OCI-LY1 (cell line): ENCODE data around the gene KIAA1614.
A peak's percentile ranks its signal among the peaks of the same experiment; 100 is the strongest.

ENCODE experiments used
- H2AFZ ChIP-seq: fragments of 200-600 bp; sonication (generic), shearing (Covaris generic); 2 replicates; pipeline ENCODE4 v1.6.0; 2014; ENCODE audit warnings: antibody characterized with exemption, mild to moderate bottlenecking, low read length
- H3F3A ChIP-seq: fragments of 200-600 bp; sonication (generic), shearing (Covaris generic); 2 replicates; pipeline ENCODE4 v1.6.0; 2014; ENCODE audit warnings: mild to moderate bottlenecking, antibody characterized with exemption, low read length, moderate library complexity; ENCODE audit not compliant: insufficient read depth
- H3K27ac ChIP-seq: fragments of 200-600 bp; sonication (generic); 2 replicates; pipeline ENCODE4 v1.5.1; 2014; ENCODE audit warnings: low read length, mixed run types, mild to moderate bottlenecking, low read depth; ENCODE audit not compliant: poor library complexity, severe bottlenecking
- H3K27me3 ChIP-seq: fragments of 200-600 bp; sonication (generic); 2 replicates; pipeline ENCODE4 v1.6.0; 2014; ENCODE audit warnings: antibody characterized with exemption, mild to moderate bottlenecking, low read length, moderate library complexity; ENCODE audit not compliant: insufficient read depth
- H3K36me3 ChIP-seq: fragments of 200-600 bp; sonication (generic); 2 replicates; pipeline ENCODE4 v1.6.1; 2014; ENCODE audit warnings: mild to moderate bottlenecking, antibody characterized with exemption, low read length, moderate library complexity, mixed read lengths; ENCODE audit not compliant: insufficient read depth
- H3K4me1 ChIP-seq: fragments of 200-600 bp; sonication (generic); 2 replicates; pipeline ENCODE4 v1.5.1; 2014; ENCODE audit warnings: mild to moderate bottlenecking, low read length, moderate library complexity; ENCODE audit not compliant: insufficient read depth, severe bottlenecking
- H3K4me2 ChIP-seq: fragments of 200-600 bp; sonication (generic), shearing (Covaris generic); 2 replicates; pipeline ENCODE4 v1.6.1; 2014; ENCODE audit warnings: low read length
- H3K4me3 ChIP-seq: fragments of 200-600 bp; sonication (generic); 2 replicates; pipeline ENCODE4 v1.5.1; 2014; ENCODE audit warnings: low read length, low read depth, mild to moderate bottlenecking, mixed read lengths; ENCODE audit not compliant: poor library complexity, severe bottlenecking
- H3K79me2 ChIP-seq: fragments of 200-600 bp; shearing (Covaris generic); 2 replicates; pipeline ENCODE4 v1.6.1; 2016; ENCODE audit warnings: mixed run types, low read length, mixed read lengths; ENCODE audit not compliant: insufficient read depth
- H3K9ac ChIP-seq: fragments of 200-600 bp; sonication (generic), shearing (Covaris generic); 2 replicates; pipeline ENCODE4 v1.6.1; 2014; ENCODE audit warnings: mild to moderate bottlenecking, low read length, mixed read lengths
- H3K9me2 ChIP-seq: fragments of 200-600 bp; sonication (generic), shearing (Covaris generic); 2 replicates; pipeline ENCODE4 v1.6.1; 2014; ENCODE audit warnings: low read depth, mild to moderate bottlenecking, low read length, mixed read lengths
- H3K9me3 ChIP-seq: fragments of 200-600 bp; shearing (Covaris generic); 2 replicates; pipeline ENCODE4 v1.6.1; 2014; ENCODE audit warnings: low read length, mixed read lengths
- H4K20me1 ChIP-seq: fragments of 200-600 bp; sonication (generic), shearing (Covaris generic); 2 replicates; pipeline ENCODE4 v1.6.0; 2016; ENCODE audit warnings: mild to moderate bottlenecking, low read length; ENCODE audit not compliant: insufficient read depth
- EZH2 ChIP-seq: fragments of 200-600 bp; sonication (generic), shearing (Covaris generic); IDR thresholded peaks from 2 replicates; pipeline ENCODE4 v1.8.0; 2017; ENCODE audit warnings: borderline replicate concordance, mixed run types, mild to moderate bottlenecking, antibody characterized with exemption, low read length, moderate library complexity, mixed read lengths
- TF ChIP-seq, protein P1 (sequence below): fragments of 200-600 bp; sonication (generic), shearing (Covaris generic); IDR thresholded peaks from 2 replicates; pipeline ENCODE4 v1.5.1; 2017; ENCODE audit warnings: mild to moderate bottlenecking, antibody characterized with exemption, low read length, moderate library complexity, mixed read lengths

The KIAA1614 gene

DNA sequence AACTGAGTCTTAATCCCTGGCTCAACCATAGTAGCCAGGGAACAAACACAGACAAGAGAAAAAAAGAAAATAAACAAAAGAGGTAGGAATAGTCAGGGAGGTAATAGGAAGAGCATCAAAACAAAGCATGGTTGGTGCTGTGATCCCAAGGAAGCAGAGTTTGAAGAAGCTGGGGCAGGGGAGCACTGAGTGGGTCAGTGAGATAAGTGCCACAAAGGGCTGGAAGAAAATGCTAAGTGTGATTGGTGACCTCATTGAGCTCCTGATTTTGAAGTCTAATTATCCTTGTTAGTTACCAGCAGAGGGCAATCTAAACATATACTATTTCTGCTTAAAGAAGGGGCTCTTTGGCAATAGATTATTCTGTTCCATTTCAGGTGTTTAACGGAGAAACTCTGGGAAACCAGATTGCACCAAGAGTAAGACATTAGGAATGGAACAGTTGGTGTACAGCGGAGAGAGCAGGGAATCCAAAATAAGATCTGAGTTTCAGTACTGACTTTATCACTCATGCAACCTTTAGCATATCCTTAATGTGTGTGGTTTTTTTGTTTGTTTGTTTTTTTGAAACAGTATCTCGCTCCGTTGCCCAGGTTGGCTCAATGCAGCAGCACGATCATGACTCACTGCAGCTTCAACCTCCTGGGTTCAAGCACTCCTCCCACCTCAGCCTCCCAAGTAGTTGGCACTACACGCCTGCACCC lies 30.7 kb upstream of the KIAA1614 start:
- H3K4me2 ChIP-seq = no peak overlapping the region
- H3K27ac ChIP-seq = no peak overlapping the region
- no peaks in the 10 kb centered on the region for H3K9me3 ChIP-seq
- no peak overlapping the region for H2AFZ ChIP-seq
- H3F3A ChIP-seq = no peaks in the 10 kb centered on the region
- no peaks in the 10 kb centered on the region for H3K79me2 ChIP-seq
- H3K36me3 ChIP-seq = no peaks in the 10 kb centered on the region
- H3K9ac ChIP-seq = no peak overlapping the region
- no peaks in the 10 kb centered on the region for H3K27me3 ChIP-seq
- no peak for TF ChIP-seq EZH2
- TF ChIP-seq, protein P1, sequence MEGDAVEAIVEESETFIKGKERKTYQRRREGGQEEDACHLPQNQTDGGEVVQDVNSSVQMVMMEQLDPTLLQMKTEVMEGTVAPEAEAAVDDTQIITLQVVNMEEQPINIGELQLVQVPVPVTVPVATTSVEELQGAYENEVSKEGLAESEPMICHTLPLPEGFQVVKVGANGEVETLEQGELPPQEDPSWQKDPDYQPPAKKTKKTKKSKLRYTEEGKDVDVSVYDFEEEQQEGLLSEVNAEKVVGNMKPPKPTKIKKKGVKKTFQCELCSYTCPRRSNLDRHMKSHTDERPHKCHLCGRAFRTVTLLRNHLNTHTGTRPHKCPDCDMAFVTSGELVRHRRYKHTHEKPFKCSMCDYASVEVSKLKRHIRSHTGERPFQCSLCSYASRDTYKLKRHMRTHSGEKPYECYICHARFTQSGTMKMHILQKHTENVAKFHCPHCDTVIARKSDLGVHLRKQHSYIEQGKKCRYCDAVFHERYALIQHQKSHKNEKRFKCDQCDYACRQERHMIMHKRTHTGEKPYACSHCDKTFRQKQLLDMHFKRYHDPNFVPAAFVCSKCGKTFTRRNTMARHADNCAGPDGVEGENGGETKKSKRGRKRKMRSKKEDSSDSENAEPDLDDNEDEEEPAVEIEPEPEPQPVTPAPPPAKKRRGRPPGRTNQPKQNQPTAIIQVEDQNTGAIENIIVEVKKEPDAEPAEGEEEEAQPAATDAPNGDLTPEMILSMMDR = peak; percentile 64; the same call in 1 of the 2 replicates
- H3K4me1 ChIP-seq = no peaks in the 10 kb centered on the region
- H3K4me3 ChIP-seq = no peak overlapping the region
- no peaks in the 10 kb centered on the region for H4K20me1 ChIP-seq
- H3K9me2 ChIP-seq = no peaks in the 10 kb centered on the region

DNA sequence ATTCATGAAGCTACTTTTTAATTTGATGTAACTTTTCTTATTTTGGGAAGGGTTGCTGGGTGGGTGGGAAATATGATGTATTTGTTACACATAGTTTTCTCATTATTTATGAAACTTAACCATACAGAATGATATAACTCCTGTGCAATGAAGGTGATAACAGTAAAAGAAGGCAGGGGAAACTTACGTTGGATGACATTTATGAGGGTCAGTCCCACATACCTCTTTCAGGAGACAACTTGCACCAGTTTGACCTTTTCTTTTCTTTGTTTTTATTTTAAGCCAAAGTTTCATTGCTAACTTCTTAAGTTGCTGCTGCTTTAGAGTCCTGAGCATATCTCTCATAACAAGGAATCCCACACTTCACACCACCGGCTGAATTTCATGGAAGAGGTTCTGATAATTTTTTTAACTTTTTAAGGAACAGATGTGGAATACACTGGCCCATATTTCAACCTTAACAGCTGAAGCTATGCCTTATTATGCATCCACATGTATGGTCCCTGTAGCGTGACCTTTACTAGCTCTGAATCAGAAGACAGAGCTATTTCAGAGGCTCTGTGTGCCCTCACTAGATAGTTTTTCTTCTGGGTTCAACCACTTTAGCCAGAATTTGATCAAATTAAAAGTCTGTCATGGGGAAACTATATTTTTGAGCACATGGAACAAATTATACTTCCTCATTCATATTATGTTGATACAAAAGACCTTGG lies 28.0 kb upstream of the KIAA1614 start:
- no peaks in the 10 kb centered on the region for H3K36me3 ChIP-seq
- no peak overlapping the region for H3K4me3 ChIP-seq
- no peak overlapping the region for H3K4me2 ChIP-seq
- H3K4me1 ChIP-seq = no peaks in the 10 kb centered on the region
- H3K27ac ChIP-seq = no peak overlapping the region
- no peaks in the 10 kb centered on the region for H4K20me1 ChIP-seq
- no peaks in the 10 kb centered on the region for H3K27me3 ChIP-seq
- H2AFZ ChIP-seq = no peak overlapping the region
- H3K9me2 ChIP-seq = no peaks in the 10 kb centered on the region
- no peaks in the 10 kb centered on the region for H3K79me2 ChIP-seq
- TF ChIP-seq EZH2 = no peak
- H3F3A ChIP-seq = no peaks in the 10 kb centered on the region
- H3K9ac ChIP-seq = no peak overlapping the region
- H3K9me3 ChIP-seq = no peaks in the 10 kb centered on the region

DNA sequence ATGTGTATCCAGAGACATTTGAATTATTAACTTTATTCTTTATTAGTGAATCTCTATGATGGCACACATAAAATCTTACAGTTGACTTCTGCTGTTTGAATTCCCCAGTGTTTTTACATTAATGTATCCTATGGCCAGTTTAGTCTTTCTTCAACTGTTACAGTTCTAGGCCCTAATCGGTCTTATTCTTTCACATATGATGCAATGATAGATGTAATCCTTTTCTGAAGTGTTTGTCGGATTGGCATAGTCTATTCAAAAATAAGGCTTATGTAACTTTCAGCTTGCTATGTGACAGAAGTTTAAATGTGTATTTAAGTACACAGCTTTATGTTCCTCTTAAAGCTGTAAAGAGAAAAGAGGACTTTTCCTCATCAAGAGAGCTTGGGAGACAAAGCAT lies 26.4 kb upstream of the KIAA1614 start:
- H3K4me1 ChIP-seq = no peaks in the 10 kb centered on the region
- H3K9ac ChIP-seq = no peak overlapping the region
- no peaks in the 10 kb centered on the region for H3K27me3 ChIP-seq
- H3K4me2 ChIP-seq = no peak overlapping the region
- no peaks in the 10 kb centered on the region for H3F3A ChIP-seq
- H3K9me2 ChIP-seq = no peaks in the 10 kb centered on the region
- no peaks in the 10 kb centered on the region for H4K20me1 ChIP-seq
- H2AFZ ChIP-seq = no peak overlapping the region
- H3K27ac ChIP-seq = no peak overlapping the region
- no peaks in the 10 kb centered on the region for H3K79me2 ChIP-seq
- no peaks in the 10 kb centered on the region for H3K36me3 ChIP-seq
- TF ChIP-seq, protein P1 = no peak
- no peak for TF ChIP-seq EZH2
- H3K4me3 ChIP-seq = no peak overlapping the region
- no peaks in the 10 kb centered on the region for H3K9me3 ChIP-seq
